Spinal cord (tissue), 10 donors: ENCODE data around the gene FERD3L. TPM values are rescaled to one million over a fixed set of nuclear protein-coding genes. Genes with fewer than 3 reads are reported as not detected.

Experiments
- DNase-seq, 6 donors: peaks; one replicate each; pipeline versions ENCODE4 v3.0.0 to v3.0.0-alpha.2; 2013 to 2015; ENCODE audit warnings: low spot score in 6 of 6, low read depth in 4 of 6
- H3K27ac ChIP-seq: one replicate; pipeline ENCODE4 v1.5.1; 2013; ENCODE audit warnings: low read depth, low read length, control low read depth
- H3K27me3 ChIP-seq: one replicate; pipeline ENCODE4 v1.6.1; 2013; ENCODE audit warnings: low read length; ENCODE audit not compliant: control insufficient read depth, insufficient read depth
- H3K36me3 ChIP-seq: one replicate; pipeline ENCODE4 v1.6.1; 2013; ENCODE audit warnings: low read length; ENCODE audit not compliant: control insufficient read depth, insufficient read depth
- H3K4me1 ChIP-seq: one replicate; pipeline ENCODE4 v1.6.1; 2013; ENCODE audit warnings: low read length; ENCODE audit not compliant: control insufficient read depth, insufficient read depth
- H3K4me3 ChIP-seq: one replicate; pipeline ENCODE4 v1.5.1; 2013; ENCODE audit warnings: low read depth, low read length, control low read depth
- H3K9me3 ChIP-seq: one replicate; pipeline ENCODE4 v1.6.1; 2013; ENCODE audit warnings: low read length; ENCODE audit not compliant: control insufficient read depth, insufficient read depth
- WGBS: methylation state at CpG from one replicate; pipeline ENCODE4 v1.1.5; 2013; ENCODE audit warnings: missing lambda C conversion rate; ENCODE audit not compliant: insufficient coverage; 5-methylcytosine and 5-hydroxymethylcytosine counted together
- polyA plus RNA-seq, 2 donors: library from polyadenylated mRNA; unstranded; fragments of 120-200 nt; gene quantifications; one replicate each; pipeline ENCODE4 v1.2.1, GENCODE V29; 2013; ENCODE audit not compliant: insufficient read length in 2 of 2
- total RNA-seq, 2 donors: library from RNA; depleted of rRNA in 1 of 2; stranded (reverse); fragments of 120-200 nt in 1 of 2; fragments of >200 nt in 1 of 2; gene quantifications; one replicate each; pipeline versions ENCODE4 v1.2.3 to v1.2.4, GENCODE V29; 2013 to 2014
- donor health status: healthy.

FERD3L gene
- total and polyA plus RNA-seq, 4 donors = 0.61 to 2.0 (median 0.89) TPM; not detected in 1

DNA sequence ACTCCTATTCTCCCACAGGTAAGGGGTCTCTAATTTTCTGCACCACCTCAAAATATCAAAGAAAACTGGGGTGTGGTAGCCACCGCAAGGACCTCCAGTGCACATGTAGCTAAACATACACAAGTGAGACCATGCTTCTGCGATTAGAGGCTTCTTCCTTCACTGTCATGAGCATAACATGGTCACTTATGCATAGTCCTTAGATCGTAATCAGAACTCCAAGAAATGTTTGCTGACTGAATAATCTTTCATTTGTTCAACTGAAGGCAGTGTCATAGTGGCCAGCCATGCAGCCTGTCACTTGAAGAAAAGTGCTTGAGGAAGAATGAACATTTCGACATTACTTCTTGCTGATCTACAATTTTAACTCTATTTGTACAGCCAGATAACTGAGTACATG is 42.3 kb downstream of the FERD3L start:
- H3K27me3 ChIP-seq = peaks cover 59% of the 10 kb centered on the region
- no peak for DNase-seq
- 97% methylated on average over 3 of the region's 4 CpGs for WGBS
- no peak overlapping the region for H3K4me3 ChIP-seq
- no peaks in the 10 kb centered on the region for H3K9me3 ChIP-seq
- H3K27ac ChIP-seq = no peak overlapping the region
- no peaks in the 10 kb centered on the region for H3K36me3 ChIP-seq
- H3K4me1 ChIP-seq = peaks cover 18% of the 10 kb centered on the region

DNA sequence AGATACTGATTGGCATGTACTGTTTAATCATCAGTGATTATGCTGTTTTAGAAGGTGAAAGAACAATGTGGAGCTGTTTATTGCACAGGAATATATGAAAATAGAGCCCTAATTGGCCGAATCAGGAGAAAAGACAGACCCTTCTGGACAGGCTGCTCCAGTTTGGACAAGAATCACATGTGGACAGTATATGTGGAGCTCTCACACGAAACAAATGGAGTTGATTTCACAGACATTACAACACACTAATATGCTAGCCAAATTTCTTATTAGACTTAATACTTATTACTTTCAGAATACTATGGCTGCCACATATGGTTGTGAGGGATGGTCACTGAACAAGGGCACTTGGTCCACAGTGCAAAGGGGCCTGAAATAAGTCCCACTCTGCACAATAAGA is 43.3 kb downstream of the FERD3L start:
- peaks cover 50% of the 10 kb centered on the region for H3K27me3 ChIP-seq
- 80% methylated on average over 1 of the region's 2 CpGs for WGBS
- H3K27ac ChIP-seq = no peak overlapping the region
- DNase-seq = no peak
- H3K36me3 ChIP-seq = no peaks in the 10 kb centered on the region
- no peaks in the 10 kb centered on the region for H3K9me3 ChIP-seq
- no peak overlapping the region for H3K4me3 ChIP-seq
- peaks cover 9% of the 10 kb centered on the region for H3K4me1 ChIP-seq

DNA sequence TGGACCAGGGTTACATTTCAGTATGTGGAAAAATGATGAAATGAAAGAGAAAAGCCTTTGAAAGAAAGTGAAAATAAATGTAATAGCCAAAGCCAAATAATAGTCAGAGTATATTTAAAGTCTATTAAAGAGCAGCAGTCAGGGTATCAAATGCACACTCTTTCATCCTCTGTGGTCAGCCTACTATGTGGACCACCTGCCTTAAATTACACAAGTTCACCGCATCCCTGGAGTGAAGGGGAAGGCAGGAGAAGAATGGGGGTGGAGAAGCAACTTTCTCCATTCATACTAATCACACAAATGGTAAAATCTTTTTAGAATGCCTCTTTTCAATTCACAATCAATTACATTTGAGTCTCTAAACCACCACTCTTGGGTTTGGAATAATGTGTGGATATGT is 43.7 kb downstream of the FERD3L start:
- Histone ChIP-seq H3K4me1 (peaks cover 4% of the 10 kb centered on the region), H3K27ac (no peak overlapping the region), H3K27me3 (peaks cover 45% of the 10 kb centered on the region), H3K4me3 (no peak overlapping the region), H3K9me3 (no peaks in the 10 kb centered on the region), H3K36me3 (no peaks in the 10 kb centered on the region)
- DNase-seq = no peak
- no CpG with 5 or more reads among the region's 1 CpG for WGBS

DNA sequence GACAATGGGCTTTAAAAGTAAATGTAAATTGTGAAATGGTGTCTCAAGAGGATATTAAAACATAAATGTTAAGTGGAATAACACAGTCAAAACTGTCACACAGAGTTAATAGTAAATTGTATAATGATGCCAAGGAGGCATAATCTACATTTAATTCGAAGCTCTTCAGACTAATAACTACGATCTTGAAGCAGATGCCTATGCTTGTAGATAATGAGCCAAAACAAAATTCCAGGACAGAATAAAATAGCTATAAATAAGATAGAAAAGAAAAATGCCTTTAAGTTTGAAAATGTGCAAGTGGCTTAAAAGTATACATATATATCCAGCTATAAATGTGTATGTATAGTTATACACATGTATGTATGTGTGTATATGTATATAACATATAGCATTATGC is 45.3 kb downstream of the FERD3L start:
- DNase-seq = no peak
- WGBS = no CpG with 5 or more reads among the region's 2 CpGs

DNA sequence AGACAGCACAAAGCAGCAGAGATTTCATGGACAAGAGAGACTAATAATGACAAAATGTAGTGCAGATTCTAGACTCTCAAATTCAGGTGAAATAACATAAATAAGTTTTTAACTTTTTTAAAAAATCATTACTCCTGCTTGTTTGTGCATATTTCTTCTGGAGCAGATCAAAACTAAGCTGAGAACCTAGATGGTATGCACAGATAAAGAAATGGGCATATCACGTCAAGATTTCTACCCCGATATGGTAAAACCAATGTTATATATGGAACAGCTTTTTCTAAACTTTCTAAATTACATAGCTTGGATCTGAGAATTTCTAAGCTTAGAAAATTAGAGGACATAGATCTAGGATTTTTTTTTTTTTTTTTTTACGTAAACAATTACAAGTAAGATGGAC is 46.0 kb downstream of the FERD3L start:
- DNase-seq = no peak
- H3K27ac ChIP-seq = no peak overlapping the region
- H3K36me3 ChIP-seq = no peaks in the 10 kb centered on the region
- no peaks in the 10 kb centered on the region for H3K4me1 ChIP-seq
- peaks cover 22% of the 10 kb centered on the region for H3K27me3 ChIP-seq
- no CpG with 5 or more reads among the region's 3 CpGs for WGBS
- H3K9me3 ChIP-seq = no peaks in the 10 kb centered on the region
- no peak overlapping the region for H3K4me3 ChIP-seq

More for the DNA sequence above, 45.3 kb downstream of the FERD3L start:
- Histone ChIP-seq H3K36me3 (no peaks in the 10 kb centered on the region), H3K27ac (no peak overlapping the region), H3K4me3 (no peak overlapping the region), H3K4me1 (no peaks in the 10 kb centered on the region), H3K9me3 (no peaks in the 10 kb centered on the region), H3K27me3 (peaks cover 30% of the 10 kb centered on the region)

DNA sequence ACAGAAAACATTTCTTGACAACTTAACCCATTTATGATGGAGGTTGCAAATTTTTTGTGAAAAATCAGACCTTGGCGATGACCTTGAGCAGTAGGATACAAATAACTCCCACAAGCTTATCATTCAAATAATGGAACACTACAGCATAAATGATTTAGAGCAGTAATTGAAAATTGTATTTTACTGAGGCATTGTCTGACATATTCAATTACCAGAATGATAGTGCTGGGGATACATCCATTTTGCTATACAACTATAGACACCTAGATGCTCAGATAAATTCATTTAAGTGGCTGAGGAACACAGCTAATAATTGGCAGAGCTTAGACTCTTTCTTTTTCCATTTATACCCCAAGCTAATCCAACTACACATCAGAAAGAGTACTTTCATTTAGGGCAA is 46.7 kb downstream of the FERD3L start:
- no CpG with 5 or more reads among the region's 1 CpG for WGBS
- H3K36me3 ChIP-seq = no peaks in the 10 kb centered on the region
- peaks cover 20% of the 10 kb centered on the region for H3K27me3 ChIP-seq
- H3K9me3 ChIP-seq = no peaks in the 10 kb centered on the region
- DNase-seq = no peak
- no peak overlapping the region for H3K4me3 ChIP-seq
- no peak overlapping the region for H3K27ac ChIP-seq
- H3K4me1 ChIP-seq = no peaks in the 10 kb centered on the region

DNA sequence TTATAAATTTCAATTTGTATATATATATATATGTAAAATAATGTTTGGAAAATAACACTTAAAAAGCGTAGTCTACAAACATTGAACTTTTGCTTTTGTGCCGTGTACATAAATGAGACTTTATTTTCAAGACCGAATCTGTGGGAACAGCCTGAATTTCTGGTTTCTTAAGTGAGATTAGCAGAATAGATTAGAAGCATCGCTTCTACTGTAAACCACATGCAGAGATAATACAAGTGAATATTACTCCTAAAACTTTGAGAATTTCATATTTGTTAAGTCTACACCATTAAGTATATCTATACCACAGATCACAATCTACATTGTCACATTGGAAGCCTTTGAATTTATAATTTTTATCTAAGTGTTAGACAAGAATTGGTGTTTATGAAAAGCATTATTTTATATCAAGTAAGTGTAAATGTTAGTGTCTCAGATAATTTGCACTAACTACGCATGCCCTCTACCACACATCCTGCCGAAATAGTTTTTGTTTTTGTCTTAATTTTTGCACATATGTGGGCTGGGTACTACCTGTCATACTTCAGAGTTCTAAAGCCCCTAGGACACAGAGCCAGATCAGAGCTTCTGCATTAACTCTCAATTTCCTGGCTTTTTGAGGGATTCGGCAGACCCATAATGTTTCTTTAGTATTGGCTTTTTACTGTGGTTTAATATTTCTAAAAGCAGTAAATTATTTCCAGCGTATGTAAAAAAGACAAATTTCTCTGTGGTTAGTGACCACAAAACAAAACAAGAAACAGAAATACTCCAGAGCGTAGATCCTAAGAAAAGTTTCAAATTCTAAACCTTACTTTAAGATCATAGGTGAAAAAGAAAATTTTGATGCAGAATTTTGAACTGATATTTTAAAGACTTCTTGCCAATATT is 47.8 kb downstream of the FERD3L start:
- Histone ChIP-seq H3K27ac (no peak overlapping the region), H3K36me3 (no peaks in the 10 kb centered on the region), H3K4me3 (no peak overlapping the region), H3K4me1 (no peaks in the 10 kb centered on the region), H3K9me3 (no peaks in the 10 kb centered on the region), H3K27me3 (peaks cover 13% of the 10 kb centered on the region)
- DNase-seq = no peak
- whole genome bisulfite sequencing = no CpG with 5 or more reads among the region's 9 CpGs

DNA sequence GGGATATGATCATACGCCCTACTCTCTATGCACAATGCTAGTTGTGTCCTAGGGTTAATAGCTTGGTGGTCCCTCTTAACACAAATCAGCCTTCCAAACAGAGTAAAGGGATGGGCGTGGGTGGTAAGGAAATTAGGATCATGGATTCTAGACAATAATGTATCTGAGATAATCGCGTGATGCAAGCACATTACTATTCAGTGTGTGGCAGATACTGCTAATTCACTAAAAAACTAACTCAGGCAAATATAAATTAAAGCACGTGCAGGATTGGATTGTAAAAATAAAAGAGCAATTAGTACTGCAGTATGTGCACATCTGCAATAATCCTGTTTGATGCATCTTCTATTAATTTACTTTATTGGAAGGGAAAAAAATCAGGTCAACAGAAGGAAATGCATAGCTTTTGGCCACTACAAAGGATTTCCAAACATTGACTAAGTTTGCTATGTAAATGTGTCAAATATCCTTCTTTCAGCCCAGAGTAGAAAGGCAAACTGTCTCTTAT is 49.8 kb downstream of the FERD3L start:
- H3K4me1 ChIP-seq = no peaks in the 10 kb centered on the region
- WGBS = no CpG with 5 or more reads among the region's 5 CpGs
- no peaks in the 10 kb centered on the region for H3K9me3 ChIP-seq
- no peak for DNase-seq
- H3K4me3 ChIP-seq = no peak overlapping the region
- H3K27me3 ChIP-seq = no peaks in the 10 kb centered on the region
- H3K27ac ChIP-seq = no peak overlapping the region
- no peaks in the 10 kb centered on the region for H3K36me3 ChIP-seq
